GM21529 (cell line): ENCODE results near the gene TAF15.

Experiments
- ATAC-seq: cut with Tn5 transposase; IDR thresholded peaks from one replicate; pipeline ENCODE4 v1.9.1; 2021; ENCODE audit not compliant: unreplicated experiment

Gene TAF15

DNA sequence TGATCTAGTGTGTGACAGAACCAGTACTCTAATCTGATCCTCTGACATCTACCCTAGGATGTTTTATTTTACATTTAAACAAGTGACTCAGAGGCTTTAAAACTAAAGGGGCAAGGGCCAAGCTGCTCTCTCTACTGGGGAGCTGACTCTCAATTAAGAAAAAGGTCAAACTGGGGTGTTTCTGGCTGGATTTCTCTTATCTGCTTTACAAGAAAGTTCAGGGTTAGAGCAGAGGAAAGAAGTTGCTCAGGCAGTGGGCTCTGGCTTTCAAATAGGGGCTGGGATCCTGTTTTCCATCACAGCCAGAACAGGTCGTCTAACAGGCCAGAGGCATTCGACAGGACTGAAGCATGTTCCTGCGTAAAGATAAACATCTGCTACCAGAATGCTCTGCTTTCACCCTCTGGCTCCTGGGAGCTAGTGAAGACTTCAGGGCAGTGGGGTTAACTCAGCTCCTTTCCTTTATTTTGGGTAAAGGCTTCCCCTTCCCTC is 22.3 kb upstream of the TAF15 start:
- no peak for ATAC-seq

GRCh38 chr17:35788477-35789368 is 20.6 kb upstream of the TAF15 start:
- no peak for ATAC-seq

GRCh38 chr17:35790841-35791240 is 18.4 kb upstream of the TAF15 start:
- ATAC-seq: no peak

DNA sequence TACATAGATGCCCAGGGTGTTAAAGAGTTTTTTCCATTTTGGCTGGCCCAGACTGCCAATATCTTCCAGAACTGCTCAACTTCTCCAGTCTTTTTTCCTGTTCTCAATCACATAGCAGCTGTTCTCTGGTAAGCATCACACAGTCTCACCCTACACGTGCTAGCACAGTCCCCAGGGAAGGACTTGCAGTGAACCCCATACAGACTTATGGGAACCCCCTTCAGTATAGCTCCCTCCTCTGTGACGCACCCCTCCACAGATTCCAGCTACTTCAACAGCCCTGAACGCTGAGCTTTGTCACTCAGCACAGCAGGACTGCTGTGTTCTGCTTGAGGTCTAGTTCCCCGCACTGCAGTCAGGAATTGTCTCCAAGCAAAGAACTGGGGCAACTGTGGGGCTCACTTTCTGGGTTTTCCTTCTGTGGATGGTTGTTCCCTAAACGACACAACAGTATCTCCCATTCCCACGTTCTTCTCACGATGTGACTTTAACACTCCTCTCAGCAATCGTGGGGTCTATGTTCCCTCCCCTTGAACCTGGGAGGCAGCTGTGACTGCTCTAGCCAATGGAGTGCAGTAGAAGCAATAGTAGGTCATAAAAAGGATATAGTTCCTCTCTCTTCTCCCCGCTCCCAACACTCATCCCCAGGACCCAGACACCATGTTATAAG is 17.5 kb upstream of the TAF15 start:
- no peak for ATAC-seq

DNA sequence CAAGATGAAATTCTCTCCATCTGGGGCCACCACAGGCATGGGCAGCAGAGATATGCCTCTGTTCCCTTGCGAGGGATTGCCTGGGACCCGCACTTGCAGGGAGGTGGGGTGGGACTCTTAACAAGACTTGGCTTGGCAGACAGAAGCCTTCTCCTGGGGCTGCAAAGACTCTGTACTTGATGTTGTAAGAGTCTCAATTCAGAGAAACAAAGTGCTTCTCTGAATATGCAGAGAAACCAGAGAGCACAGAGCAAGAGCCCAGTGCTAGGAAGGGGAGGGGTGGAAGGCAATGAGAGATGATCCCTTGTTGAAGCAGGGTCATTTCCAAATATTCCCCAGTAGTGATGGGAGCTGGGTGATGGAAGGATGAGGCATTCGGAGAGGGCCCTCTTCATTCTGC is 16.0 kb upstream of the TAF15 start:
- no peak for ATAC-seq

DNA sequence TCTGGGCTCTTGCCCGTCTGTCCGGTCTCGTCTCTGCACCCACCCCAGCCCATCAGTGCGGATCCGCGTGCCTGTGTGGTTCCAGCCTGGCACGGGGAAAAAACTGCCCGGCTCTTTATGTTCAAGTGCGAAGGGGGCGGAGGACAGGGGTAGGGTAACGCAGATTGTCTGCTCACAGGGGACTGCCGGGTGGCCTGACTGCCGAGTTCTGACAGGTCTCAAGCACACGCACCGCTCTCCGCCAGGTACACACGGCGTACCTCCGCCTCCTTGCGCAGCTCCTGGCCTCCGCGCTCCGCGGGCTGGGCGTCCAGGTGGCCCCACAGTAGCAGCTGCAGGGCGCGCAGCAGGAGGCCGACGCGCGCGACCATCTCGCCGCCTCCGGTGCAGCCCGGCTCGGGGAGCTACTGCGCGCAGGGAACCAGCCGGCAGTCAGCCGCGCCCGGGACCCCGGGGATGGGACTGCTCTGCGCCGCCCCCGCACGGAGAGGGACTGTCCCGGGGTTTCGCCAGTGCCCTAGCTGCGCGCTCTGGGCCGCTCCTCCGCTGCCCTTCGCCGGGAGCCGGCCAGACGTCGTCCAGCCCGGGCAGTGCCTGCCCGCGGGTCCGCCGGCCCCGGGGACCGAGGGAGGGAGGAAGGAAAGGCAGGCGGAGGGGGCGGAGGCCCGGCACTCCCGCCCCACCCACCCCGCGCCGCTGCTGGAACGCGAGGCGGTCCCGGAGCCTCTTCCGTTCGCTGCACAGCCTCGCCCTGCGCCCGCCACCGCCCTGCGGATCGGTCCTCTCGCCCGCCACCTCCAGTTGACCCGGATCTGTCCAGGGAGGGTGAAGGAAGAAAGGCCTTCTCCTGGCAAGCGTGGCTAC is 14.0 kb upstream of the TAF15 start, which contains the start of gene MMP28:
Gene MMP28, minus strand, starts transcription at position 635 of the 864 bp plus-strand sequence. Its CDS starts 264 bp downstream, at position 371.
- no peak for ATAC-seq

GRCh38 chr17:35795871-35796265 is 13.4 kb upstream of the TAF15 start:
- ATAC-seq: no peak

DNA sequence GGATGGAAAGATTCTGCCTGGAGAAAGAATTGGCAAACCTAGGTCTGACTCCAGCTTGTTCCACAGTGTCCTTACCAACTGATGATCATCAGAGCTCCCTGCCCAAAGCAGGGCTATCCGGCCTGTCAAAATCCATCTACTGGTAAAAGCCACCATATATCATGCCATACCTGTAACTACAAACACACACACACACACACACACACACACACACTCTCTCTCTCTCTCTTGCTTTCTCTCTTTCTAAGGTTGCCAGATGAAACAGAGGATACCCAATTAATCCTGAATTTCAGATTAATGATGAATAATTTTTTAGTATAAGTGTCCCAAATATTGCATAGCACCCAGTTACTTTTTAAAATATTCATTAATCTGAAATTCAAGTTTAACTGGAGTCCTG is 12.3 kb upstream of the TAF15 start:
- no peak for ATAC-seq

- no peak for ATAC-seq
Measured at GRCh38 chr17:35797370-35797769, 11.9 kb upstream of the TAF15 start.

DNA sequence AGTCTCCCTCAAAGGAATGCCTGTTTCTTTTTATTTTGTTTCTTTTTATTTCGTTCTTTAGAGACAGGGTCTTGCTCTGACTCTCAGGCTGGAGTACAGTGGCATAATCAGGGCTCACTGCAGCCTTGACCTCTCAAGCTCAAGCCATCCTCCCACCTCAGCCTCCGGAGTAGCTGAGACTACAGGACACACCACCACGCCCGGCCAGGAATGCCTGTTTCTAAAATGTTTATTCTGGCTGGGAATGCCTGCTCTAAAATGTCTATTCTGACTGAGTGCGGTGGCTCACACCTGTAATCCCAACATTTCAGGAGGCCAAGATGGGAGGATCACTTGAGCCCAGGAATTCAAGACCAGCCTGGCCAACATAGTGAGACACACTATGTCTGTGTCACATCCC is 11.4 kb upstream of the TAF15 start:
- no peak for ATAC-seq

- no peak for ATAC-seq
Measured at GRCh38 chr17:35799942-35800341, 9.3 kb upstream of the TAF15 start.

DNA sequence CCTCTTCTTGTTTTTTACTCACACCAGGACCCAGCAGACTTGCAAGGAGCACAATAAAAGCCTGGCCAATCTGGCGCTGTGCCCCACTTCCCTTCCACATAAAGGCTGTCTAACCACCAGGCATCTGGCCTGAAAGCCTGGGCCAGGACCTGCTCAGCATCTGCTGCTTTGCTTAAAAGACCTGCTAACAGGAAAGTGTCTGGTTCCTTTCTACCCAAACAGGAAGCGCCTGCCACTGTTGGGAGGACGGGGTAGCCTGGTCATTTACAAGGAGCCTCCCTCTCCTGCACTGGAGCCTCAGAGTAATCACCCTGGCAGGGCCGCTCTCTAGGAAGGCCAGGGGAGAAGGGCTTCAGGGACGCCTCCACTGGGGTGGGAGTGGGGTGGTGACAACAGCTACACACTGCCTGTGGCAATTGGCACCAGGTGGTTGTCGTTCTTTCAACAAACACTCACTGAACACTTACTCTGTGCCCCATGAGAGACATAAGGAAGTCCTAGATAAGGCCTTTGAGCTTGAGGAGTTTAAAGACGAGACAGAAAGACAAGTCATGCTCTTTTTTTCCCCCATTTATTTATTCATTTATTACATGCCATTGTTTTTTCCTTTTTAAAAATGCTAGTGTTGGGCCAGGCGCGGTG is 7.6 kb upstream of the TAF15 start:
- ATAC-seq: no peak

- ATAC-seq: no peak
Measured at GRCh38 chr17:35804658-35805192, 4.6 kb upstream of the TAF15 start.

- no peak for ATAC-seq
Measured at GRCh38 chr17:35807371-35808144, 1.7 kb upstream of the TAF15 start.

- ATAC-seq: no peak
Measured at GRCh38 chr17:35808240-35808961, 883 bp upstream of the TAF15 start.

GRCh38 chr17:35809855-35810461 is 674 bp downstream of the TAF15 start:
- no peak for ATAC-seq

DNA sequence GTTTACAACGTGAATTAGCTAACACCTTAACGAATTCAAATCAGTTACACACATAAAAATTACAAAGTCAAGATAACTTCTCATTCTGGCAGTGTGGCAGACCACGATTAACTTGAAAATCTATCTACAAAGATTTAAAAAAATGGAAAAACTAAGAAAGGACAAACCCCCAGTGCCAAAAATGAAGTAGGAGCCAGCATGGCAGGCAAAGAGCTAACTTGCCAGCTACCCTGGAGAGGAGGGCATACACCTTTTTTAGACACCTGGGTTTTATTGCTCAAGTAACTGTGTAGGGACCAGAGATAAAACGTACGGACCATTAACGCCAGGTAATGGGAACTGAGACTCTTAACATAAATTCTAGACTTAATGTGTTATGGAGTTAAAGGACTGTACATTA is 2.5 kb downstream of the TAF15 start:
- ATAC-seq: no peak

- ATAC-seq: no peak
Measured at GRCh38 chr17:35812456-35812855, 3.2 kb downstream of the TAF15 start.

- ATAC-seq: no peak
Measured at GRCh38 chr17:35816723-35817122, 7.4 kb downstream of the TAF15 start.
